C1 segment of cervical spinal cord (tissue), 14 donors: ENCODE measurements around the gene SUPV3L1.
"Not testable (repeated sequence)": the region's sequence is repeated elsewhere in the genome, so short reads cannot be mapped to it uniquely, and the experiment has no call there.

Source experiments
- DNase-seq, 14 donors: peaks; one replicate each; lab custom pipeline; 2025; lab: John Stamatoyannopoulos, UW

Gene SUPV3L1

DNA sequence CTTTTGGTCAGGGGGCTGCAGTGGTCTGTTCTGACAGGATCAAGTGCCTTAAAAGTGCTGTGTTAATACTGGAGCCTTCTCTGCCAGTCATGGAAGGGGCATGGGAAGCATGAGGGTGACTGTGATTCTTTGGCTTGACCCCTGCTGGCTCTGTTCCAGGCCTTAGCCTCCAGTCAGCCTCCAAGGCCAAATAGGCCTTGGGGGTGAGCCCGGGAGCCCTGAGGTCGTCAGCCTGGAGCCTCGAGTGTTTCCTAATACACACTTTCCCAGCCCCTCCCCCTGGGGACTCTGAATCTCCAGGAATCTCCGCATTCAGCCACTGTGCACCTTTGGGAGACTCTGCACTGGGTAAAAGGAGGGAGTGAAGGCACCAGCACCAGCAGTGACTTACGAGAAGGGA, 50.1 kb downstream of the SUPV3L1 start:
- no peak for DNase-seq

DNA sequence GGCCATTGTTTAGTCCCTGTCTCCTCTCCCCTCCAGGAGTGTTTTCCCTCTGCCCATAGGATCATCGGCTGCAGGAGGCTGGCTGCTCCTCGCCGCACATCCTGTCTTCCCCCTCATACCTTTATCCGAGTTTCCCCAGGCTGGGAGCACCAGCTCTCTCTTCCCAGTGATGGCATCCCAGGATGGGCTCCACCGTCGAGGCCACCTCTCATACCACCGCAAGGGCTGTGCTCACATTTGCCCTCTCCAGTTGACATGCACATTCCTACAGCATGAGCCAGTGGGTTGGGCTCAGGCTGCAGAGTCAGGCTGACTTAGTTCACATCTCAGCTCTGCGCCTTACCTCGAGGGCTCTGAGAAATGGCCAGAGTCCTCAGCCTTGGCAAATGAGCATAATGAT, 52.2 kb downstream of the SUPV3L1 start:
- DNase-seq = no peak

DNA sequence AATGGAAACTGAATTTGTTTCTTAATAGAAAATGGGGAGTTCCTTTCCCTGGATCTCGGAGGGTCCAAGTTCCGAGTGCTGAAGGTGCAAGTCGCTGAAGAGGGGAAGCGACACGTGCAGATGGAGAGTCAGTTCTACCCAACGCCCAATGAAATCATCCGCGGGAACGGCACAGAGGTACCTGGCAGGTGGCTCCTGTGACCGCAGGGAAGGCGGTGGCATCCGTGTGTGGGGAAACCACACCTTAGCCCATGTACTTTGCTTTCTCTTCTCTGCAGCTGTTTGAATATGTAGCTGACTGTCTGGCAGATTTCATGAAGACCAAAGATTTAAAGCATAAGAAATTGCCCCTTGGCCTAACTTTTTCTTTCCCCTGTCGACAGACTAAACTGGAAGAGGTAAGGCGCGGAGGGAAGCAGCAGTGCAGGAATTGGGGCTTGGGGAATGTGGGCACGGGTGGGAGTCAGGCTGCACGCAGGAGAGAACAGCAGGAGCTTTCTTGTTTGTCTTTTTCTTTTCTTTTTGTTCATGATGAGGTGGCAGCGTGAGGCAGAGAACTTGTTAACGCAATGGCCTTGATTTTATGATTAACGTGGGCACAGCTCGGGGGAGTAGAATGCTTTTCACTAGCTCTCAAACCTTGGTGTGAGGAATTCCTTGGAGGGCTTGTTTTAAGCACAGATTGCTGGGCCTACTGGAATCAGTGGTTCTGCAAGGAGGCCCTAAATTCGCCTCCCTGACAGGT, 52.9 kb downstream of the SUPV3L1 start:
- no peak for DNase-seq

- no peak for DNase-seq
Observed at GRCh38 chr10:69234447-69234846, 54.4 kb downstream of the SUPV3L1 start.

DNA sequence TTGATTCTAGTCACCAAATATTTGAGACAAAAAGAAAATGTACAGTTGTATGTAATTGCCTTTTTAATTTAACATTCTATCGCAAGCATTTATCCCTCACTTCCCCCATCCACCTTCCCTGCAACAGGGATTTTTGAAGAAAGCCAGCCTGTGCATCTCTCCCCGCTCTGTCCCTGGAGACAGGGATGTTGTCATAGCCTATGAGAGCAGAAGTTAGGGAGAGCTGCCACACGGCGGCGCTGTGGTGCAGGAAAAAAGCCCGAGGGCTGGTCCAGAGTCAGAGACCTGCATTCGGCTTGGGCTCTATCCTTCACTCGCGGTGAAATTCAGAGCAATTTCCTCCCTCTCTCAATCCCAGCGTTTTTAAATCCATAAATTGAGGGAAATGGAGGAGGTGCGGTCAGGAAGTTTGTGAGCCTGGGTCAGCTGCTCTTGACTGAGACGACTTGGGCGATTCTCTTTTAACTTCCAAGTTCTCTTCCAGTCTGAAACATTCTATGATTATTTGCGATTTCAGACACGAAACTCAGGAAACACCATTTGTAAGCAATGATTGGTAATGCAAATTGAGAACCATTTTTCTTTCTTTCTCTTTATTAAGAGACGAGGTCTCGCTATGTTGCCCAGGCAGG, 57.6 kb downstream of the SUPV3L1 start:
- DNase-seq = peak in 13 of 14 donors; percentile 17 to 80 (median 68)

GRCh38 chr10:69239136-69239535, 59.1 kb downstream of the SUPV3L1 start:
- no peak for DNase-seq

GRCh38 chr10:69239816-69240434, 59.9 kb downstream of the SUPV3L1 start:
- no peak for DNase-seq

- DNase-seq = no peak
Observed at GRCh38 chr10:69240455-69240854, 60.4 kb downstream of the SUPV3L1 start.

- DNase-seq = peak in 1 of 14 donors; percentile 2
Observed at GRCh38 chr10:69241575-69241974, 61.5 kb downstream of the SUPV3L1 start.

- no peak for DNase-seq
Observed at GRCh38 chr10:69242040-69242851, 62.2 kb downstream of the SUPV3L1 start.

GRCh38 chr10:69242852-69243212, 62.8 kb downstream of the SUPV3L1 start:
- DNase-seq = peak in 13 of 14 donors; percentile 19 to 85 (median 58)

GRCh38 chr10:69243817-69244216, 63.8 kb downstream of the SUPV3L1 start:
- no peak for DNase-seq

DNA sequence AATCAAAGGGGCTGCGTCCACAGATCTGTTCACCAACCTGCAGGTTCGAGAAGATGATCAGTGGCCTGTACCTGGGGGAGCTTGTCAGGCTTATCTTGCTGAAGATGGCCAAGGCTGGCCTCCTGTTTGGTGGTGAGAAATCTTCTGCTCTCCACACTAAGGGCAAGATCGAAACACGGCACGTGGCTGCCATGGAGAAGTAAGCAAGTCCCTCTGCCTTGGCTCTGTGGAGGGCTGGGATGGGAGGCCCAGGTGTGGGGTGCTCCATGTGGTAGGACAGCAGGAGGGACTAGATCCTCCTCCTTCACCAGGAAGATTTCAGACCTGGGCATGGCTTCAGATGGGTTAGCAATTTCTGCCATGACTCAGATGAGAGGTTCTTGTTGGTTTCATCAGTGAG, 66.0 kb downstream of the SUPV3L1 start:
- no peak for DNase-seq

- DNase-seq = no peak
Observed at GRCh38 chr10:69246581-69247312, 66.7 kb downstream of the SUPV3L1 start.

DNA sequence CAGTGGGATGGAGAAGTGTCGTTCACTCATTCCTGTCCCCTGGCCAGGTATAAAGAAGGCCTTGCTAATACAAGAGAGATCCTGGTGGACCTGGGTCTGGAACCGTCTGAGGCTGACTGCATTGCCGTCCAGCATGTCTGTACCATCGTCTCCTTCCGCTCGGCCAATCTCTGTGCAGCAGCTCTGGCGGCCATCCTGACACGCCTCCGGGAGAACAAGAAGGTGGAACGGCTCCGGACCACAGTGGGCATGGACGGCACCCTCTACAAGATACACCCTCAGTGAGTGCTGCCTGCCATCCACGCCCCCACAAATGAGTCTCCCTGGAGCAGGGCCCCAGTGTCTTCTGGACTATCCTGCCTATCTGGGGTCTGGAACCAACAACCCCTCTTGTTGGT, 67.3 kb downstream of the SUPV3L1 start:
- no peak for DNase-seq

GRCh38 chr10:69248117-69248730, 68.2 kb downstream of the SUPV3L1 start:
- no peak for DNase-seq

- no peak for DNase-seq
Observed at GRCh38 chr10:69250041-69250440, 70.0 kb downstream of the SUPV3L1 start.

DNA sequence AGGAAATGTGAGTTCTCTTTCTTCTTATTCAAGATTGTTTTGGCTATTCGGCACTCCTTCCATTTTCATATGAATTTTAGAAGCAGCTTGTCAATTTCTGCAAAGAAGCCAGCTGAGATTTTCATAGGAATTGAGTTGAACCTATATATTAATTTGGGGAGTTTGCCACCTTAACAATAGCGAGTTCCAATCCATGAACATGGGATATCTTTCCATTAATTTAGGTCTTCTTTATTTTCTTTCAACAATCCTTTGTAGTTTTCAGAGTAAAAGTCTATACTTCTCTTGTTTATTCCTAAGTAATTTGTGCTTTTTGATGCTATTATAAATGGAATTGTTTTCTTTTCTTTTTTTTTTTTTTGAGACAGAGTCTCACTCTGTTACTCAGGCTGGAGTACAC, 71.4 kb downstream of the SUPV3L1 start:
- DNase-seq = not testable (repeated sequence)

- no peak for DNase-seq
Observed at GRCh38 chr10:69253171-69253570, 73.1 kb downstream of the SUPV3L1 start.

DNA sequence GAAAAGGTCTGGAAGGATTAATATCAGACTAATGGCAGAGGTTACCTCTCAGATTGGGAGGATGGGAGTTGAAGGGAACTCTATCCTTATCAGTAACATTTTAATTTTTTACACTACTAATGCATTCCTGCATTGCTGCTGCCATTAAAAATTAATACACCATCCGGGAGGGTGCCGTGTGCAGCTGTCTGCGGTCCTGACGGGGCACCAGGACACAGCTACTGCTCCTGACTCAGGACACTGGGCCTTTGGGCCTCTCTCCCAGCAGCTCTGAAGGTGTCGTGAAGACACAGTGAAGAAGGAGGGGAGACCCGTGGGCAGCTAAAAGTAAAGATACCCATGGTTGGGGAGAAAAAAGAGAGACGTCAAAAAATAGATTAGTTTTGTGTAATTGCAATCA, 74.8 kb downstream of the SUPV3L1 start:
- no peak for DNase-seq
